PC-9 (cell line): ENCODE measurements around the gene ZNF618. TPM values are rescaled to one million over a fixed set of nuclear protein-coding genes. Genes with fewer than 3 reads are reported as not detected.

Experiments used
- BruUV-seq: library from RNA; stranded (reverse); fragments of 400-500 nt; replicated peaks from 2 replicates; lab custom pipeline; 2021; lab: Mats Ljungman, UMichigan
- CTCF ChIA-PET: fragments of 300-600 bp; sonication (Branson Sonifier 250); formaldehyde crosslinking; loops from one replicate; lab custom pipeline; 2022; ENCODE audit warnings: antibody characterized with exemption; lab: Charles Lee
- POLR2A ChIA-PET: fragments of 300-600 bp; sonication (Branson Sonifier 250); formaldehyde crosslinking; loops from one replicate; lab custom pipeline; 2022; ENCODE audit warnings: antibody characterized with exemption; ENCODE audit not compliant: unreplicated experiment; lab: Charles Lee
- DNase-seq, 2 experiments: peaks; one replicate each; pipeline versions ENCODE4 v3.0.0 to v3.0.0-alpha.2; 2015 to 2022; ENCODE audit warnings: mixed read lengths in 1 of 2
- H2AFZ ChIP-seq: fragments of 200-600 bp; sonication (generic); 2 replicates; pipeline ENCODE4 v1.8.1; 2017; ENCODE audit warnings: antibody characterized with exemption
- H3F3A ChIP-seq: fragments of 200-600 bp; sonication (generic); 2 replicates; pipeline ENCODE4 v1.8.1; 2017; ENCODE audit warnings: antibody characterized with exemption, mild to moderate bottlenecking, low read depth; ENCODE audit not compliant: insufficient read depth
- H3K27ac ChIP-seq: fragments of 200-600 bp; sonication (generic); 2 replicates; pipeline ENCODE4 v1.6.1; 2016; ENCODE audit warnings: mixed run types
- H3K27me3 ChIP-seq: fragments of 200-600 bp; sonication (generic); 2 replicates; pipeline ENCODE4 v1.6.1; 2016; ENCODE audit warnings: low read depth, mixed run types; ENCODE audit not compliant: insufficient read depth
- H3K36me3 ChIP-seq: fragments of 200-600 bp; sonication (generic); 2 replicates; pipeline ENCODE4 v1.6.1; 2016; ENCODE audit warnings: low read depth, mixed run types
- H3K4me1 ChIP-seq: fragments of 200-600 bp; sonication (generic); replicated peaks from 2 replicates; pipeline ENCODE4 v1.6.1; 2016; ENCODE audit warnings: mixed run types; ENCODE audit not compliant: insufficient read depth
- H3K4me2 ChIP-seq: fragments of 200-600 bp; sonication (generic); 2 replicates; pipeline ENCODE4 v1.6.1; 2017; ENCODE audit warnings: mixed run types
- H3K4me3 ChIP-seq: fragments of 200-600 bp; sonication (generic); 2 replicates; pipeline ENCODE4 v1.6.1; 2016; ENCODE audit warnings: mixed run types
- H3K79me2 ChIP-seq: fragments of 200-600 bp; sonication (generic); 2 replicates; pipeline ENCODE4 v1.6.1; 2017; ENCODE audit warnings: low read depth, mixed run types
- H3K9me2 ChIP-seq: fragments of 200-600 bp; sonication (generic); 2 replicates; pipeline ENCODE4 v1.8.1; 2017; ENCODE audit warnings: mild to moderate bottlenecking; ENCODE audit not compliant: insufficient read depth
- H3K9me3 ChIP-seq: fragments of 200-600 bp; sonication (generic); 2 replicates; pipeline ENCODE4 v1.8.1; 2016; ENCODE audit warnings: low read depth; ENCODE audit not compliant: insufficient read depth
- H4K20me1 ChIP-seq: fragments of 200-600 bp; sonication (generic); 2 replicates; pipeline ENCODE4 v1.8.1; 2017; ENCODE audit not compliant: insufficient read depth
- CTCF ChIP-seq: fragments of 200-600 bp; sonication (generic); conservative IDR thresholded peaks from 2 replicates; pipeline ENCODE4 v1.6.1; 2017; ENCODE audit warnings: mixed run types, antibody characterized with exemption, mild to moderate bottlenecking, moderate library complexity
- EZH2 ChIP-seq: fragments of 200-600 bp; sonication (generic); IDR thresholded peaks from 2 replicates; pipeline ENCODE4 v1.8.0; 2017; ENCODE audit warnings: antibody characterized with exemption, low read depth
- intact Hi-C: fragments of 100-400 bp; cut with micrococcal nuclease; formaldehyde crosslinking; loops from one replicate; pipeline ENCODE4 v1.10.0; 2022; ENCODE audit not compliant: unreplicated experiment
- total RNA-seq: library from RNA; stranded (reverse); gene quantifications from 2 replicates; pipeline ENCODE4 v1.2.3, GENCODE V29; 2021

ZNF618 gene
- total RNA-seq, 1 experiment from 2014 or later: 0.20 TPM

GRCh38 chr9:114055061-114055460, 179.0 kb downstream of the ZNF618 start:
- Histone ChIP-seq H3K36me3 (no peaks in the 10 kb centered on the region), H3K4me2 (no peak overlapping the region), H3K9me2 (no peaks in the 10 kb centered on the region), H2AFZ (no peak overlapping the region), H3K4me1 (no peaks in the 10 kb centered on the region), H3F3A (no peaks in the 10 kb centered on the region), H3K27me3 (peaks cover 97% of the 10 kb centered on the region), H3K9me3 (no peaks in the 10 kb centered on the region), H3K79me2 (no peaks in the 10 kb centered on the region), H3K4me3 (no peak overlapping the region), H3K27ac (no peak overlapping the region), H4K20me1 (no peaks in the 10 kb centered on the region)
- ChIA-PET CTCF (no interaction called here), POLR2A (no interaction called here)
- no peak for DNase-seq
- BruUV-seq: no TSS peak
- TF ChIP-seq EZH2 (no peak), CTCF (no peak)
- intact Hi-C loops: no loop called here

GRCh38 chr9:114055894-114056293, 179.8 kb downstream of the ZNF618 start:
- DNase-seq: no peak

GRCh38 chr9:114056527-114056926, 180.4 kb downstream of the ZNF618 start:
- no peaks in the 10 kb centered on the region for H3K4me1 ChIP-seq
- no peak overlapping the region for H2AFZ ChIP-seq
- POLR2A ChIA-PET: no interaction called here
- CTCF ChIA-PET: no interaction called here
- no peaks in the 10 kb centered on the region for H3K36me3 ChIP-seq
- H4K20me1 ChIP-seq: no peaks in the 10 kb centered on the region
- no peaks in the 10 kb centered on the region for H3K79me2 ChIP-seq
- no peaks in the 10 kb centered on the region for H3F3A ChIP-seq
- intact Hi-C loops: no loop called here
- H3K27ac ChIP-seq: no peak overlapping the region
- H3K9me2 ChIP-seq: no peaks in the 10 kb centered on the region
- BruUV-seq: no TSS peak
- no peaks in the 10 kb centered on the region for H3K9me3 ChIP-seq
- H3K4me2 ChIP-seq: no peak overlapping the region
- H3K27me3 ChIP-seq: peaks cover 97% of the 10 kb centered on the region
- no peak for DNase-seq
- no peak for TF ChIP-seq CTCF
- TF ChIP-seq EZH2: no peak
- no peak overlapping the region for H3K4me3 ChIP-seq

More at GRCh38 chr9:114055894-114056293, 179.8 kb downstream of the ZNF618 start:
- Histone ChIP-seq H3K4me3 (no peak overlapping the region), H3K4me1 (no peaks in the 10 kb centered on the region), H3K9me3 (no peaks in the 10 kb centered on the region), H3K9me2 (no peaks in the 10 kb centered on the region), H3K4me2 (no peak overlapping the region), H2AFZ (no peak overlapping the region), H3F3A (no peaks in the 10 kb centered on the region), H3K27ac (no peak overlapping the region), H3K27me3 (peaks cover 97% of the 10 kb centered on the region), H3K36me3 (no peaks in the 10 kb centered on the region), H4K20me1 (no peaks in the 10 kb centered on the region), H3K79me2 (no peaks in the 10 kb centered on the region)
- CTCF ChIA-PET: no interaction called here
- TF ChIP-seq CTCF: no peak
- TF ChIP-seq EZH2: no peak
- POLR2A ChIA-PET: no interaction called here
- BruUV-seq: no TSS peak
- intact Hi-C loops: no loop called here
